NT2/D1 (cell line): Measurements from ENCODE around the gene IQSEC3.

Source experiments
- SUZ12 ChIP-seq: IDR thresholded peaks from 2 replicates; pipeline ENCODE4 v1.6.1; 2011; ENCODE audit not compliant: insufficient read length, insufficient read depth; ENCODE audit errors: extremely low read depth
- YY1 ChIP-seq: IDR thresholded peaks from 2 replicates; pipeline ENCODE4 v1.6.1; 2011; ENCODE audit not compliant: insufficient read length, insufficient read depth

GRCh38 chr12:106118-106591, 39.6 kb downstream of the IQSEC3 start:
- no peak for TF ChIP-seq SUZ12
- no peak for TF ChIP-seq YY1
